Measurements from ENCODE around the gene LRMDA.

LRMDA gene

GRCh38 chr10:76469675-76470074 lies 1038.3 kb downstream of the LRMDA start:
- POLR2A ChIA-PET, result no interaction called here
- CTCF ChIA-PET, result no interaction called here
- no peak for TF ChIP-seq CTCF (IDR thresholded peaks at IDR 0.05; ENCODE audit: control extremely low read depth, extremely low read depth, low read depth, missing control alignments)
- DNase-seq (ENCODE audit: extremely low spot score), result no peak

GRCh38 chr10:76479103-76479790 lies 1047.8 kb downstream of the LRMDA start:
- POLR2A ChIA-PET, result no interaction called here
- TF ChIP-seq CTCF (IDR thresholded peaks at IDR 0.05; ENCODE audit: control extremely low read depth, extremely low read depth, low read depth, missing control alignments), result no peak
- CTCF ChIA-PET, result no interaction called here
- no peak for DNase-seq (ENCODE audit: extremely low spot score)

GRCh38 chr10:76481178-76481577 lies 1049.8 kb downstream of the LRMDA start:
- TF ChIP-seq CTCF (IDR thresholded peaks at IDR 0.05; ENCODE audit: control extremely low read depth, extremely low read depth, low read depth, missing control alignments), result no peak
- DNase-seq (ENCODE audit: extremely low spot score), result no peak
- ChIA-PET POLR2A (no interaction called here), CTCF (interaction anchor here (0.8 to 1.6 kb wide), 2 partner anchors 8 to 23 kb away, joined by 3 read pairs; no protein-coding TSS in a partner anchor)

GRCh38 chr10:76487582-76487981 lies 1056.2 kb downstream of the LRMDA start:
- ChIA-PET POLR2A (no interaction called here), CTCF (no interaction called here)

GRCh38 chr10:76488602-76489001 lies 1057.2 kb downstream of the LRMDA start:
- ChIA-PET POLR2A (no interaction called here), CTCF (no interaction called here)
- no peak for DNase-seq (ENCODE audit: extremely low spot score)
- TF ChIP-seq CTCF (IDR thresholded peaks at IDR 0.05; ENCODE audit: control extremely low read depth, extremely low read depth, low read depth, missing control alignments), result no peak

More at GRCh38 chr10:76487582-76487981, 1056.2 kb downstream of the LRMDA start:
- TF ChIP-seq CTCF (IDR thresholded peaks at IDR 0.05; ENCODE audit: control extremely low read depth, extremely low read depth, low read depth, missing control alignments), result no peak
- DNase-seq (ENCODE audit: extremely low spot score), result no peak

GRCh38 chr10:76491216-76491615 lies 1059.8 kb downstream of the LRMDA start:
- TF ChIP-seq CTCF (IDR thresholded peaks at IDR 0.05; ENCODE audit: control extremely low read depth, extremely low read depth, low read depth, missing control alignments), result no peak
- no peak for DNase-seq (ENCODE audit: extremely low spot score)
- POLR2A ChIA-PET, result no interaction called here
- CTCF ChIA-PET, result no interaction called here

Measured in GM10248 (cell line).